Measurements from ENCODE around the gene HTT.
"Not testable (repeated sequence)": the region's sequence is repeated elsewhere in the genome, so short reads cannot be mapped to it uniquely, and the experiment has no call there.

HTT gene

DNA sequence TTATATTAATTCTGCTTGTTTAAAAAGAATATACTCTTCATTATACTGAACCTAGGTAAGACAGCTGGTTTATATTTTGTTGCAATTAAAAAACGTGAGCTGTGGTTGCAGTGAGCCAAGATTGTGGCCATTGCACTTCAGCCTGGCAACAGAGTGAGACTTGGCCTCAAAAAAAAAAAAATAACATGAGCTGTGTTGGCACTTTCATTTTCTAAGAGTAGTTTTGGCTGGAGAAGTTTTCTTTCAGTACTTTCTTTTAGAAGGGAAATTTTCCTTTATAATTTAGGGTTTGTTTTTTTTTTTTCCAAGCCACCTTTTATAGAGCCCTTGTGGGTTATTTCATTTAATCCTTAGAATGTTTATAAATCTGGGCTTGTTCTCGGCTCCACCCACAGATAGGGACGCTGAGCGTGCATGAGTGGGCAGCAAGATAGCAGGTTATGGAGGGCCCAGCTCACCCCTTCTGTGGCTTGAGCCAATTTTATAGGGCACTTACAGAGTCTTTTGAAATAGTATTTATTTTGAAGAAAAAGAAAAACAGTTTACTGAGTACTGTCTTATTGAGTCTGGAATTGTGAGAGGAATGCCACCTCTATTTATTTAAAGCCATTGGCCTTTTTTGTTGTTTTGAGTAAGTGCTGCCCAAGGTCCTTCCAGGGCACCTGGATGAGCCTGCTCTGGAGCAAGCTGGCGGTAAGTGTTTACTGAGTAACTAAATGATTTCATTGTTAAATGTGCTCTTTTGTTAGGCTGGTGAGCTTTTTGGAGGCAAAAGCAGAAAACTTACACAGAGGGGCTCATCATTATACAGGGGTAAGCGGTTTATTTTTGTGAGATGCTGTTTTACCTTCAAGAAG, 60.9 kb downstream of the HTT start:
- Mint-ChIP-seq H3K4me3 (no peak overlapping the region), H3K27ac (no peak overlapping the region), H3K9me3 (no peaks in the 10 kb centered on the region), H3K4me1 (ENCODE audit: low read depth) (no peaks in the 10 kb centered on the region), H3K27me3 (ENCODE audit: low read depth) (no peaks in the 10 kb centered on the region), H3K36me3 (ENCODE audit: low read depth) (peaks cover 32% of the 10 kb centered on the region)

- no peaks in the 10 kb centered on the region for H3K27me3 Mint-ChIP-seq (ENCODE audit: low read depth)
- no peaks in the 10 kb centered on the region for H3K4me1 Mint-ChIP-seq (ENCODE audit: low read depth)
- H3K9me3 Mint-ChIP-seq: no peaks in the 10 kb centered on the region
- H3K27ac Mint-ChIP-seq: no peak overlapping the region
- H3K36me3 Mint-ChIP-seq (ENCODE audit: low read depth): peaks cover 26% of the 10 kb centered on the region
- no peak overlapping the region for H3K4me3 Mint-ChIP-seq
Measured at GRCh38 chr4:3136454-3136853, 62.0 kb downstream of the HTT start.

DNA sequence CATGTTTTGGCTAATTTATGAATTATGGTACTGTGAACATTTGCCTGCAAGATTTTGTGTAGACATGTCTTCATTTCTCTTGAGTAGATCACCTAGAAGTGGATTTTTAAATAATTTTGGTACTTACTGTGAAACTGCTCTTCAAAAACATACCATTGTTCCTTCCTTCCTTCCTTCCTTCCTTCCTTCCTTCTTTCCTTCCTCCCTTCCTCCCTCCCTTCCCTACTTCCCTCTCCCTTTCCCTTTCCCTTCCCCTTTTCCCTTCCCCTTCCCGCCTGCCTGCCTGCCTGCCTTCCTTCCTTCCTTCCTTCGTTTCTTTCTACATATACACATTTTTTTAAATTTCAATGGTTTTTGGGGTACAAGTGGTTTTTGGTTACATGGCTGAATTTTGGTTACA, 63.4 kb downstream of the HTT start:
- Mint-ChIP-seq H3K27ac (no peak overlapping the region), H3K9me3 (no peaks in the 10 kb centered on the region), H3K27me3 (ENCODE audit: low read depth) (no peaks in the 10 kb centered on the region), H3K36me3 (ENCODE audit: low read depth) (peaks cover 22% of the 10 kb centered on the region), H3K4me3 (no peak overlapping the region), H3K4me1 (ENCODE audit: low read depth) (no peaks in the 10 kb centered on the region)

DNA sequence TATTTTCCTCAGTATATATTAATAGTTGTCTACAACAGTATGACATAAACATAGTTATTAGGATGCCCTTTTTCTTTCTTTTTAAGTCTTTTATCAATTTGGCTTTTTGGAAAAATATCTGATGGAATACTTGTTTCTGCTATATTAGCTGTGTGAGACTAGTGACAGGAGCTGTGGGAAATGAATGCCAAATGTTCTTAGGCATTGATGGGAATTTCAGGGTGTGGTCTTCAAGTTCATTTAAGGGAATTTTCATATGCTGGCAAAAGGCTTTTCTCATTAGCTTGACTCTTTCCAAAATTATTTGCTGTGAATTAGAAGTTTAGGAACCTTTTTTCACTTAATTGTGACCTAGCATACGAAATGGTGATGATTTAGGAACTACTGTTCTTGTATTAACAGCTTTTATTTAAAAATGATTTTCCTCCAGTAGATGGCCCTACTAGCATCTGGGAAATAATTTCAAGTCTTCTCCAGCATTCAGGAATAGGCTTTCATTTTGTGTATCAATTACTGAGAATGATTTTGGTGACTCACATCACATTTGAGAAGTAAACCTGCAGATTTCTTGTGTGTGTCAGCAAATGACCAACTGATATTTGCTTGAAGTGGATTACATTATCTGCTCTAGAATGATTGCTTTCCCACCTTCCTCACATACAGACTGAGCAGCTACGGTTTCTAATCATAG, 70.9 kb downstream of the HTT start:
- peaks cover 28% of the 10 kb centered on the region for H3K36me3 Mint-ChIP-seq (ENCODE audit: low read depth)
- no peak overlapping the region for H3K4me3 Mint-ChIP-seq
- no peak overlapping the region for H3K27ac Mint-ChIP-seq
- no peaks in the 10 kb centered on the region for H3K9me3 Mint-ChIP-seq
- H3K4me1 Mint-ChIP-seq (ENCODE audit: low read depth): no peaks in the 10 kb centered on the region
- no peaks in the 10 kb centered on the region for H3K27me3 Mint-ChIP-seq (ENCODE audit: low read depth)

- no peak overlapping the region for H3K27ac Mint-ChIP-seq
- no peaks in the 10 kb centered on the region for H3K9me3 Mint-ChIP-seq
- no peaks in the 10 kb centered on the region for H3K27me3 Mint-ChIP-seq (ENCODE audit: low read depth)
- peaks cover 32% of the 10 kb centered on the region for H3K36me3 Mint-ChIP-seq (ENCODE audit: low read depth)
- H3K4me1 Mint-ChIP-seq (ENCODE audit: low read depth): no peaks in the 10 kb centered on the region
- H3K4me3 Mint-ChIP-seq: no peak overlapping the region
Measured at GRCh38 chr4:3148926-3149325, 74.4 kb downstream of the HTT start.

- peaks cover 35% of the 10 kb centered on the region for H3K36me3 Mint-ChIP-seq (ENCODE audit: low read depth)
- not testable (repeated sequence) for H3K27me3 Mint-ChIP-seq (ENCODE audit: low read depth); H3K4me1 Mint-ChIP-seq (ENCODE audit: low read depth); H3K27ac Mint-ChIP-seq; H3K4me3 Mint-ChIP-seq; H3K9me3 Mint-ChIP-seq
Measured at GRCh38 chr4:3151238-3151637, 76.8 kb downstream of the HTT start.

DNA sequence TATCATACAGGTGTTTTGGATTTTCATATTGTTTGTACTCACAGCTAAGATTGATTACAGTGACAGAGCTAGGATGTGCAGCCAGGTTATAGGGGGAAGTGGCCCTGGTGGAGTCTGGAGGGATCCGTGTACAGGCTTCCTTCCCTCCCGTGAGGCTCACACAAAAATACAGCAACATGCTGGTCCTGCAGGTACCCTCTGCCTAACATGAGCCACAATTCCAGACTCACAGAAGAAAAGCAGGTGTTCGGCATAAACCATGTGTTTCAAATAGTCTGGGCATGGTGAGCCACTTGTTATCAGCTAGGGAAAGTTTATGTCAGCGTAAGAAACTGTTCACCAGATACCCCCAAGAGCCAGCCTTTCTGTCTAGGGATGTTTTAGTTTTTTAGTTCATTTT, 82.9 kb downstream of the HTT start:
- Mint-ChIP-seq H3K4me1 (ENCODE audit: low read depth) (no peaks in the 10 kb centered on the region), H3K4me3 (no peak overlapping the region), H3K9me3 (peaks cover 14% of the 10 kb centered on the region), H3K36me3 (ENCODE audit: low read depth) (peaks cover 51% of the 10 kb centered on the region), H3K27me3 (ENCODE audit: low read depth) (no peaks in the 10 kb centered on the region), H3K27ac (no peak overlapping the region)

GRCh38 chr4:3158841-3159240, 84.4 kb downstream of the HTT start:
- Mint-ChIP-seq H3K9me3 (peaks cover 21% of the 10 kb centered on the region), H3K27me3 (ENCODE audit: low read depth) (no peaks in the 10 kb centered on the region), H3K27ac (no peak overlapping the region), H3K4me3 (no peak overlapping the region), H3K4me1 (ENCODE audit: low read depth) (no peaks in the 10 kb centered on the region), H3K36me3 (ENCODE audit: low read depth) (peaks cover 61% of the 10 kb centered on the region)

GRCh38 chr4:3160438-3160837, 86.0 kb downstream of the HTT start:
- peaks cover 21% of the 10 kb centered on the region for H3K9me3 Mint-ChIP-seq
- H3K27ac Mint-ChIP-seq: no peak overlapping the region
- H3K27me3 Mint-ChIP-seq (ENCODE audit: low read depth): no peaks in the 10 kb centered on the region
- H3K4me3 Mint-ChIP-seq: no peak overlapping the region
- peaks cover 64% of the 10 kb centered on the region for H3K36me3 Mint-ChIP-seq (ENCODE audit: low read depth)
- H3K4me1 Mint-ChIP-seq (ENCODE audit: low read depth): no peaks in the 10 kb centered on the region

GRCh38 chr4:3161044-3161443, 86.6 kb downstream of the HTT start:
- not testable (repeated sequence) for H3K4me1 Mint-ChIP-seq (ENCODE audit: low read depth); H3K27me3 Mint-ChIP-seq (ENCODE audit: low read depth); H3K27ac Mint-ChIP-seq; H3K4me3 Mint-ChIP-seq
- H3K36me3 Mint-ChIP-seq (ENCODE audit: low read depth): peaks cover 70% of the 10 kb centered on the region
- H3K9me3 Mint-ChIP-seq: peaks cover 21% of the 10 kb centered on the region

GRCh38 chr4:3166434-3166833, 92.0 kb downstream of the HTT start:
- peaks cover 24% of the 10 kb centered on the region for H3K9me3 Mint-ChIP-seq
- H3K36me3 Mint-ChIP-seq (ENCODE audit: low read depth): peaks cover 62% of the 10 kb centered on the region
- H3K27me3 Mint-ChIP-seq (ENCODE audit: low read depth); H3K4me3 Mint-ChIP-seq; H3K4me1 Mint-ChIP-seq (ENCODE audit: low read depth); H3K27ac Mint-ChIP-seq: not testable (repeated sequence)

DNA sequence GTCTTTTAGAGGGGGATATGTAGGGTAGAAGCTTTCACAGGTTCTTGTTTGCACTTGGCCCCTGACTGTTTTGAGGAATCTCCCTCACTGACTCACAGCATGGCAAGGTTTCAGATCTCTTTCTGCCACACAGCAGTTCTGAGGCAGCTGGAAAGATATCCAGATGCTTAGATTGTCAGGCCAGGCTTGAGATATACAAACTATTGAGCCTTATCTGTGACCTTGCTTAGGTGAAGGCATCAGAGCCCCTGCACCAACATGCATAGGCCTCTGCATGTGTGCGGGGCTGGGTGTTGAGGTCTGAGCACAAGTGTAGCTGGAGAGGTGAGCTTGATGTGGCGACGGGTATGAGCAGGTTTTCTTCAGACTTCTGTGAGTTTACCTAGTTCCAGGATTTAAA, 93.5 kb downstream of the HTT start:
- Mint-ChIP-seq H3K9me3 (peaks cover 8% of the 10 kb centered on the region), H3K4me1 (ENCODE audit: low read depth) (peaks cover 3% of the 10 kb centered on the region), H3K36me3 (ENCODE audit: low read depth) (peaks cover 57% of the 10 kb centered on the region), H3K4me3 (no peak overlapping the region), H3K27ac (no peak overlapping the region), H3K27me3 (ENCODE audit: low read depth) (no peaks in the 10 kb centered on the region)

GRCh38 chr4:3174371-3175338, 100.2 kb downstream of the HTT start:
- peaks cover 50% of the 10 kb centered on the region for H3K36me3 Mint-ChIP-seq (ENCODE audit: low read depth)
- no peaks in the 10 kb centered on the region for H3K27me3 Mint-ChIP-seq (ENCODE audit: low read depth)

DNA sequence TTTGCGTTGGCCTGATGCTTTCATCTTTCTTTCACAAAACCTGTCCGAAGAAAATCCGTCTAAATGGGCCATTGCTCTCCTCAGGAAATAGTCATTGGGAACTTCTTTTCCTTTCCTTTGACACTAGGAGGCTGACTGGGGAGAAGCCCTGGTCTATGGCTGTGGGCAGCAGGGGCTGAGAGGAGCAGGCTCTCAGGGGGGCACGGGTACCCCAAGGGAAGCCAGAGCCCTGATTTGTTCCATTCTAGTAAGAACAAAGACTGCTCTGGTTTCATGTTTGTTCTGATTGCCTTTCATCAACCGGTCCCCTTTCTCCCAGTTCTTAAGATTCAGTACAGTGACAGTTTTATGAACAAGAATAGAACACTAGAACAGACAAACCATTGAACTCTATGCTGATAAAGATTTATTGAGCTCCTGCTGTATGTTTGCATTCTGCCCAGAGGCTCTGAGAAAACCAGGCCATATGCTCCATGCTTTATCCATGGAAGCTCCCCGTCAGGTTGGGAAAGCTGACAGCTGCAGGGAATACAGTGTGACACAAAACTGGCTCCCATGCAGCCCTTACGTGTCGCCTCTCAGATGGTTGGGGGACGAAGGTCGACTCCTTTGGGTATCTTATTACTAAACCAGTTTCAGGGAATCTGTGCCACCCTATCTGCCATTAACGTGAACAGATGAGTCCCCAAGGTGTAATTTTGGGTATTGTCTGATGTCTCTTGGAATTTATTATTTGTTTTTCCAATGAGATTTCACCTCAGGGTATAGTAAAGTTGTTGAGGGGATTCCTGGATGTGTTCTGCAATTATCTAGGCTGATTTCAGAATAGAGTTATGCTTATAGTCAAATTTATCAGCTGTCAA, 102.1 kb downstream of the HTT start:
- Mint-ChIP-seq H3K27me3 (ENCODE audit: low read depth) (no peaks in the 10 kb centered on the region), H3K27ac (no peak overlapping the region), H3K36me3 (ENCODE audit: low read depth) (peaks cover 44% of the 10 kb centered on the region), H3K4me3 (no peak overlapping the region), H3K9me3 (no peaks in the 10 kb centered on the region), H3K4me1 (ENCODE audit: low read depth) (peaks cover 4% of the 10 kb centered on the region)

More at GRCh38 chr4:3174371-3175338, 100.2 kb downstream of the HTT start:
- no peak overlapping the region for H3K4me3 Mint-ChIP-seq
- H3K27ac Mint-ChIP-seq: no peak overlapping the region
- peaks cover 2% of the 10 kb centered on the region for H3K4me1 Mint-ChIP-seq (ENCODE audit: low read depth)
- peaks cover 3% of the 10 kb centered on the region for H3K9me3 Mint-ChIP-seq
